Stimulated activated CD4-positive, alpha-beta T cell treated with anti-CD3 and anti-CD28 coated beads, Interleukin-2, amount 100 ng/mL, for 48 hours (primary cell): Measurements from ENCODE around the gene FBRS.
"Not testable (repeated sequence)": the region's sequence is repeated elsewhere in the genome, so short reads cannot be mapped to it uniquely, and the experiment has no call there.

Experiments used
- DNase-seq, 2 donors: peaks; one replicate each; pipeline ENCODE4 v3.0.0-alpha.2; 2020

Gene FBRS

GRCh38 chr16:30665830-30666190 lies 7.6 kb downstream of the FBRS start:
- DNase-seq: no peak

- no peak for DNase-seq
Observed at GRCh38 chr16:30666681-30667080, 8.4 kb downstream of the FBRS start.

GRCh38 chr16:30667361-30667905 lies 9.2 kb downstream of the FBRS start:
- no peak for DNase-seq

- DNase-seq: no peak
Observed at GRCh38 chr16:30668393-30668792, 10.2 kb downstream of the FBRS start.

DNA sequence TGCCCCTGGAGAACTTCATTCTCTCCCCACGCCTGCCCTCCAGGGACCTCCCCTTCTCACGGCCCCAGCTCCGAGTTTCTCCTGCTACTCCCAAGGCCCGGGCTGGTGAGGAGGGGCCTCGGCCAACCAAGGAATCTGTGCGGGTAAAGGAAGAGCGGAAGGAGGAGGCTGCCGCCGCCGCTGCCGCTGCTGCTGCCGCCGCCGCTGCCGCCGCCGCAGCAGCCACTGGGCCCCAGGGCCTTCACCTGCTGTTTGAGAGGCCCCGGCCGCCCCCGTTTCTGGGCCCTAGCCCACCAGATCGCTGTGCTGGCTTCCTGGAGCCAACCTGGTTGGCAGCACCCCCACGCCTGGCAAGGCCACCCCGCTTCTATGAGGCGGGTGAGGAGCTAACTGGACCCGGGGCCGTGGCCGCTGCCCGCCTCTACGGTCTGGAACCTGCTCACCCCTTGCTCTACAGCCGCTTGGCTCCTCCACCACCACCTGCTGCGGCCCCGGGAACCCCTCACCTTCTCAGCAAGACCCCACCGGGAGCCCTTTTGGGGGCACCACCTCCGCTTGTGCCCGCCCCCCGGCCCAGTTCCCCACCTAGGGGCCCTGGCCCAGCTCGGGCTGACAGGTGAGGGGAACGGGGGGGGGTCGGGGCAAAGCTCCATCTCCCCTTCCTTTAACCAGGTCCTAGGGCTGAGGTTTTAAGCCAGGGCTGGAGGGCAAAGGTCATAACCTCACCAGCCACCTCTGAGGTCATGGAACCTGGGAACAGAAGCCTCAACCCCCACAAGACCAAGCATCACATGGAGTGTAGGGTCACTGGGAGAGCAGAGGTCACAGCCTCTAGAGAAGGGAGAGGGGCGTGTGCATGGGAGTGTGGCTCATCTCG lies 11.0 kb downstream of the FBRS start:
- no peak for DNase-seq

DNA sequence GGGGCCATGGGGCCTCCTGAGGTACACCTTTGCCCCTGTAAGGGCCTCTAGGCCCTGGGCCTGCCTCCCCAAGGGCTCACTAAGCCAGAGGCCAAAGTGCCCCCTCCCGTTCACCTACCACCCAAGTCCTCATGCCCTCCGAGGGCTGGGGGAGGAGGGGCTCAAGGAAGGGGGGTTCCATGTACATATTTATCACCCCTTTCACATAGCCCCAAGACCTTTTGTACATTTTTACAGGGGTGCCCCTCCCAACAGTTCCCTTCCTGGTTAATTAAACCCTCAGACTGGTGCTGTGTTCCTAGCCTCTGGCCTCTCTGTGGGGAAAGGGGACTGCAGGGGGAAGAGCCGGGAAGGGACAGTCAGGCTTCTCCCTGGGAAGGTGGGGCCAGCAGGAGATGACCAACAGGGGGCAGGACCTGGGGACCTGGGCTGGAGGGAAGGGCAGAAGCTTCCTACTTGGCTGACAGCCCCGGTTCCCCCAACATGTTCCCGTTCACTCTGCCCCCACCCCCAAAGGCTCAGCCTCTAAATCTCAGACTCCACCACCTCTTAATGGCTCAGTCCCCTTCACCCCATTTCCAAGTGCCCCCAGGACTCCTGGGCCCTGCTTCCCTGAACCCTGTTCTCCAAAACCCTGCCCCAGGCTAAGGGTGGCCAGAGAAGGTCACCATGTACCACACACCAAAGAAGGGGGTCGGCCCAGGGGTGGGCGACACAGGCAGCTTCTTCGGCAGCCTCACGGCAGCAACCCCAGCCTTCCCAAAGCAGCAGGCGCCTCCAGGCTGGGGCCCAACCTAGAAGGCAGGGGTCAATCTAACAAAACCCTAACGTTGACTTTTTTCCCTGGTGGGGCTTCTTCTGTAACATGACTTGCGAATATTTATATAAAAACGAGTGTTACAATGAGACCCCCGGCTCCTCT lies 11.9 kb downstream of the FBRS start:
- no peak for DNase-seq

GRCh38 chr16:30675143-30675542 lies 16.9 kb downstream of the FBRS start:
- DNase-seq: no peak

DNA sequence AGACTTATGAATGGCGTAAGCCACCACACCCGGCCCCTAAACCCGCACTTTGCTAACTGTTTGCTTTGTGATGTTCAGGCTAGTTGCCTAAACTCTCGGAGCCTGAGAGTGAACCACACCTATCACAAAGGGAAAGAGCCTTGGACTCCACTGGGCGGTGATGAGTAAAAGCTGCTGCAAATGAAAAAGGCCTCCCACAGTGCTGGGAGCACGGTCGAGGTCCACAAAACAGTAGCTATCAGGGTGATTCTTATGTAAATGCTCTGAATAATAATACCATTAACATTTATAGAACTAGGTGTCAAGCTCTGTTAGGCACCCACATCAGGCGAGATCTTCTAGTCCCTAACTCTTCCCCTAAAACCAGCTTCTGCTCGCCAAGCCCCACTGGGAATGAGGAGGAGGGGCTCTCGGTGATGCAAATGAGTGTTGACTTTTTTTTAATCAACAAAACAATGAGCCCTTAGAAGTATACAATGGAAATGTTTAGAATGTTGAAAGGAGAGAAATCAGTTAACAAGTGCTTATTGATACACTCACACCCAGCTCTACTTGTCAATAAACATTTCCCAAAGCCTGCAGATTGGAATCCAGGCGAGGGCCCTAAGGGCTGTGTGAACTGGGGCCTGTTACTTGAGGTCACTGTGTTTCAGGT lies 19.8 kb downstream of the FBRS start:
- DNase-seq: no peak

DNA sequence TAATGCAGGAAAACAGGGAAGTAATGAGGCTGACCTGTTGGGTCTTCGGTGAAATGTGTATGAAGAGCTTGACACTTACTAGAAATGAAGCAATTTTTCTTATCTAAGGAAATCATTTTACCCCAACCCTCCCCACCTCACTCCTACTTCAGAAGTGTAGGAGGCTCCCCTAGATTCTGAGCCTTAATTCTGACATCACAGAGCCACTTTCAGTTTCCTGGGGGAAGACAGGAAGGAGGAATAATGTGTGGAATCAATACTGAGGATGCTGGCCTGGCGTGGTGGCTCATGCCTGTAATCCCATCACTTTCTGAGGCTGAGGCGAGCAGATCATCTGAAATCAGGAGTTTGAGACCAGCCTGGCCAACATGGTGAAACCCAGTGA lies 20.3 kb downstream of the FBRS start:
- DNase-seq: no peak

DNA sequence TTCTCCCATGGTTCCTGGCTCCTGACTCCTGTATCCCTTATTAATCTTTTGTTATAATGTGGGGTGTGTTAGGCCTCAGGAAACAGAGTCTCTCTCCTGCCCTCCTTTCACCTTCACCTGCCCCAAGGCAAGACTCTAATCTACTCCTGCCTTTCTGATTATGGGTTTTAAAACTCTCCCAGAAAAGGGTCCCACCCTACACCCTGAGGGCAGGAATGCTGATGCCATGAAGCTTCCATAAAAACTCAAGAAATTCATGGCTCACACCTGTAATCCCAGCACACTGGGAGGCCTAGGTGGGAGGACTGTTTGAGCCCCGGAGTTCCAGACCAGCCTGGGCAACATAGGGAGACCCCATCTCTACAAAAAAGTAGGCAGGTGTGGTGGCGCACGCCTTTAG lies 22.1 kb downstream of the FBRS start:
- no peak for DNase-seq

DNA sequence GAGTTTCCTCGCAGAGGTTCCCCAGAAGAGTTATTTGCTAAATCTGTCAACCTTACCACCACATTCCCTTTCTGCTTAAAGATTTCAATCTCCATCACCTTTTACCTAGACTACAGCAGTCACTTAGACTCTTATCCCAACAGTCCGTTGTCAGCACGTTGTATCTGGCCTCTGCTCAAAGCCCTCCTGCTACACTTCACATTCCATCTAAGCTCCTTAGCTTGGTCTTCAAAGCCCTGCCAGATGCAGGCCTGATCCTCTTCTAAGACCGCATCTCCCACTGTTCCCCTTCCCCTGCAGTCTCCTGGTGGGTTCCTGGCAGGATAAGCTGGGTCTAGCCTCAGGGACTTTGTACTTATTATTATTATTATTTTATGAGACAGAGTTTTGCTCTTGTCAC lies 30.5 kb downstream of the FBRS start:
- DNase-seq: no peak

GRCh38 chr16:30691907-30692306 lies 33.7 kb downstream of the FBRS start:
- no peak for DNase-seq

DNA sequence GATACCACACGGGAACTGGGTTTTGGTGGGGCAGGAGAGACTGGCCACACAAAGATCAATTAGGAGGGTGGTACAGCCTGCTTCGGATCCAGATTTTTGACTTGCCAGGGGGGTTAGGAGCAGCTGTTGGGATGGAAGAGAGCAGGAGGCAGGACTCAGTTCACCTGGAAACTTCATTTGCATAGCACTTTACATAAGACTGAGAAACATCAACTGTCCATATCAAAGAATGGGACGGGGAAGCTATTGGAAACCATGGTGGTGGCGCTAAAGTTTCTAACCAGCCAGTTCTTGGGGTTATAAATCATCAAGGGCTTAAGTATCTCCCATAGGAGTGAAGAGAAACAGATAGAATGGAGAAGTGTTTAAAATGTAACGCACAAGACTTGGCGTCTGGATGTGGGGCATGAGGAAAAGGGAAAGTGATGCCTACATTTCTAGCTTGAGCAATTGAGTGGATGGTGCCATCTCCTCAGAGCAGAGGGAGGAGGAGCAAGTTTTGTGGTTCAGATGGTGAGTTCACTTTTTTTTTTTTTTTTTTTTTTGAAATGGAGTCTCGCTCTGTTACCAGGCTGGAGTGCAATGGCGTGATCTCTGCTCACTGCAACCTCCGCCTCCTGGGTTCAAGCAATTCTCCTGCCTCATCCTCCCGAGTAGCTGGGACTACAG lies 34.3 kb downstream of the FBRS start:
- DNase-seq: no peak

DNA sequence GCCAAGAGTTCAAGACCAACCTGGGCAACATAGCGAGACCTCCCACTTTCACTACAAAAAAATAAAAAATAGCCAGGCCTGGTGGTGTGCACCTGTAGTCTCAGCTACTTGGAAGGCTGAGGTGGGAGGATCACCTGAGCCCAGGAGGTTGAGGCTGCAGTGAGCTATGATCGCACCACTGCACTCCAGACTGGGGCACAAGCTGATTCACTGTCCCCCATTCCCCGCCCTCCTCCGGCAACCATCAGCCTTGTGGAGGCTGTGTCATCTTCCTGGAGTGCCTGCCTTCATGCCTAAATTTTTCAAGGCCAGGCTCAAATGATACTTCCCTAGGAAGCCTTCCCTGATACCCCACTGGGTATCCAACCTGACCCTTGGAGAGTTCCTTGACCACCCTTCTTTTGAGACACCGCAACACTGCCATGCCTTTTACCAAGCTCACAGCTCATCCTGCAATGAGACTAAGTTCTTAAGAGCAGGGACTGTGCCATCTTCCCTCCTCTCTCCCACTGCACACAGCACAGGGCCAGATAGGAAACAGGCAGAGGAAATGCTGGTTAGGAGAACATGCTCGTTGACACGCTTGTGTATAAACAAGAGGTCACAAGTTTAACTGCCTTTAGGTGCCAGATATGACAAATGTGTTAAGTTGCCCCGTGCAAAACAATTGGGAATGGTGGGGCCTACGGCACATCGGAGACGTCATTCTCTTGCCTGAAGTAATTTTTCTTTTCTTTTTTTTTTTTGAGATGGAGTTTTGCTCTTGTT lies 36.9 kb downstream of the FBRS start:
- no peak for DNase-seq

DNA sequence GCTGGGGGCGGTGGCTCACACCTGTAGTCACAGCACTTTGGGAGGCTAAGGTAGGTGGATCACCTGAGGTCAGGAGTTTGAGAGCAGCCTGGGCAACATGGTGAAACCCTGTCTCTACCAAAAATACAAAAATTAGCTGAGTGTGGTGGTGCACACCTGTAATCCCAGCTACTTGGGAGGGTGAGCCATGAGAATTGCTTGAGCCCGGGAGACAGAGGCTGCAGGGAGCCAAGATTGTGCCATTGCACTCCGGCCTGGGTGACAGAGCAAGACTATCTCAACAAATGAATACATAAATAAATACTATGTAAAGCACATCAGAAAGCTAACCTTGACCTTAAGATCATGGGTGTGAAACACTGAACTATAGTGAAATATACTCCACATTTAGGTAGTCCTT lies 38.4 kb downstream of the FBRS start:
- not testable (repeated sequence) for DNase-seq

DNA sequence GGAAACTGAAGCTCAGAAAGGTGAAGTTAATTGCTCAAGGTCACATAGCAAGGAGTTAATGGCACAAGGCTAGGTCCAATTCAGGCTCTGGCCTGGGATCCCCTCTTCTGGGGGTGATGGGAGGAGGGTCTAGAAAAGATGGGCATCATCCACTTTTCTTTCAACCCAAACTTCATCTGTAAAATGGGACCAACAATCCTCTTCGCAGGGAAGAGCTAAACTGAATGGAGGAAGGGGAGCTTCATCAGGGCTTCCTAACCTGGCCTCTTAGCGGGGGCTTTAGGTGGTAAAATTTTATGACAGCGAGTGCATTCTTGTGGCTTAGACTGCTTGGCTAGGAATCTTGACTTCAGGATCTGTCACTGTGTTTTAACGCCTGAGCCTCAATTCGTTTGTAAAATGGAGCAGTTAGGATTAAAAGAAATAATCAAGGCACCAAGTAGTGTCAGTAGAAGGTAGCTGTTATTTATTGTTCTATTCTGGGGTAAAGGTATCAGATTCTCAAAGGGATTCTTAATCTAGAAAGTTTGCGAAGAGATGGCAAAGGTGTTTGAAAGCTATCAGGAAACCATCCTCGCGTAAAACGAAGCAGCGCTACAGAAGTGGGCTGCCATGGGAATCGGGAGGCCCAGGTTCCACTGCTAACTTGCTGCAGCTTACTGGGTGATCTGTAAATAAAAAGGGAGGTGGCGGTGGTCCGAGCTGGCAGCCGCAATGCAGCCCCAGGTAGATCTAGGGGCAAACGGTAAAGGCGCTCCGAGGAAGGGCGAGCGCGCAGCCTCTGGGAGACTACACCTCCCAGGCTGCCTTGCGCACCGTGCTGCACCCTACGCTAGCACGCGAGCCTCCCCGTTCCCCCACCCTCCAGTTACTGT lies 39.3 kb downstream of the FBRS start:
- no peak for DNase-seq

DNA sequence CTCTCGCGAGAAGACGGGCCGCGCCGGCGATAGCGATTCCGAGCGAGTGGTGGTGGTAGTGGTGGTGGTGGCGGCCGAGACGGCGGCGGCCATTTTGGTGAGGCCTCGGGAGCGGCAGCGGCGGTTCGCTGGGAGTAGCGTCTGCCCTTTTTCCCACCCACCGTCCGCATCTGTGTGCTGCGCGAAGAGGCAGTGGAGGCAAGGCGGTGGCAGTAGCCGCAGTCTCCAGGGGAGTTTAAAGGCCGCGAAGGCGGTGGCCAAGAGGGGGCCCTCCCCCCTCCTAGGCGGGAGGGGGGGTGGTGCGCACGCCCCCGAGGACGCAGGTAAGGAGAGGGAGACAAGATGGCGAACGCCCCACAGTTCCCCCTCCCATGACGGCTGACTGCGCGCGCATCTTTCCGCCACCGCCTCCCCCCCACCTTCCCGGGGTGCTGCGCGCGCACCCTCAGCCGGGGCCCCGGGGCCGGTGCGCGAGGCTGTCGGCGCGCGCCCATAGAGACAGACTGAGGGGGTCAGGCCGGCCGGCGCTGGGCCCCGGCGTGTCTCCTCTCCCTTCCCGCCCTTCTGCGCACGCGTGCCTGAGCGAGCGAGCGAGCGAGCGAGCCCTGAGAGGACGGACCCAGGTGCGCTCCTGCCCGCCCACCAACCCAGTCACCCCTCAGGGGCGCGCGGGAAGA lies 40.0 kb downstream of the FBRS start:
- DNase-seq: peak; percentile 99

DNA sequence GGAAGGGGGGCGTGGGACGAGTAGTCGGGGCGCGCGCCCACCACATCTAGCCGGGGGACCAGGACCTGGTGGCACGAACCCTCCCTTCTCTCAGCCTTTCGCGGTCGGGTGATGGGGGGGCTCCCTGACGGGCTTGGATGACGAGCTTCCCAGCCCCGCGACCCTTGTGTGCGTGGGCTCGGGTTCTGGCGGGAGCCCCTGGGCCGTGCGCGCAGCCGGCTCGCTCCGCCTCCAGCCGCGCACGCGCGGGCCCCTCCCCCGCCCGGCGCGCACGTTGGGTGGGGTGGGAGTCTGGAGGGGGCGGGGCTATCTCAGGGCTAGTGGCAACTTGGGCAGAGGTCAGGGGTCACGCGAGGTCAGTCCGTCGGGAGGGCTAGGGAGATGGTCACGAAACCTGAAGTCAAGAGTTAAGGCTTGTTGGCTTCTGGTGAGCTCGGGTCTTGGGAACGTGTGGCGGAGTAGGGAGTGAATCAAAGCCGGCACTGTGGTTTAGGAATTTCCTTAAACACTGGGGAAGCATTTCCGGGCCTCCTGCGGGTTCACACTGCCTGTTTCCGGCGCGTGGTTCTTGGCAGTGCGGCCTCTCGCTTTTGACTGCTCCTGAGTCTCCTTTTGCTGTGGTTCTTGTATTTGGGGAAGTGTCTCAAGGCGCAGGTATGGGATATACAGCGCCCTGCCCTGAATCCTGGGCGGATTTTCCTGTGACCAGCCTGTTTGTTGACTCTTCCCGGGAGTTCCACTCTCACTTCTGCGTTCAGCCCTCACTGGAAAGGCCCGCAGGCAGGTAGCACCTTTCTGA lies 40.8 kb downstream of the FBRS start, which contains the start of gene SRCAP:
TSS of gene SRCAP (plus strand) at position 356 of the 799 bp plus-strand sequence. CDS start 1,654 bp downstream, outside the sequence.
- DNase-seq: peak; percentile 82 to 90

GRCh38 chr16:30699615-30700099 lies 41.4 kb downstream of the FBRS start:
- DNase-seq: no peak
